Stimulated activated CD4-positive, alpha-beta T cell treated with anti-CD3 and anti-CD28 coated beads, Interleukin-1b, Interleukin-23, amount 100 ng/mL, for 1 hour (primary cell): ENCODE results near the gene RFXANK.
"Not testable (repeated sequence)": the region's sequence is repeated elsewhere in the genome, so short reads cannot be mapped to it uniquely, and the experiment has no call there.

Experiments used
- DNase-seq, 2 donors: peaks; one replicate each; pipeline ENCODE4 v3.0.0-alpha.2; 2020; ENCODE audit warnings: low read depth in 2 of 2

RFXANK gene, protein sequence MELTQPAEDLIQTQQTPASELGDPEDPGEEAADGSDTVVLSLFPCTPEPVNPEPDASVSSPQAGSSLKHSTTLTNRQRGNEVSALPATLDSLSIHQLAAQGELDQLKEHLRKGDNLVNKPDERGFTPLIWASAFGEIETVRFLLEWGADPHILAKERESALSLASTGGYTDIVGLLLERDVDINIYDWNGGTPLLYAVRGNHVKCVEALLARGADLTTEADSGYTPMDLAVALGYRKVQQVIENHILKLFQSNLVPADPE

DNA sequence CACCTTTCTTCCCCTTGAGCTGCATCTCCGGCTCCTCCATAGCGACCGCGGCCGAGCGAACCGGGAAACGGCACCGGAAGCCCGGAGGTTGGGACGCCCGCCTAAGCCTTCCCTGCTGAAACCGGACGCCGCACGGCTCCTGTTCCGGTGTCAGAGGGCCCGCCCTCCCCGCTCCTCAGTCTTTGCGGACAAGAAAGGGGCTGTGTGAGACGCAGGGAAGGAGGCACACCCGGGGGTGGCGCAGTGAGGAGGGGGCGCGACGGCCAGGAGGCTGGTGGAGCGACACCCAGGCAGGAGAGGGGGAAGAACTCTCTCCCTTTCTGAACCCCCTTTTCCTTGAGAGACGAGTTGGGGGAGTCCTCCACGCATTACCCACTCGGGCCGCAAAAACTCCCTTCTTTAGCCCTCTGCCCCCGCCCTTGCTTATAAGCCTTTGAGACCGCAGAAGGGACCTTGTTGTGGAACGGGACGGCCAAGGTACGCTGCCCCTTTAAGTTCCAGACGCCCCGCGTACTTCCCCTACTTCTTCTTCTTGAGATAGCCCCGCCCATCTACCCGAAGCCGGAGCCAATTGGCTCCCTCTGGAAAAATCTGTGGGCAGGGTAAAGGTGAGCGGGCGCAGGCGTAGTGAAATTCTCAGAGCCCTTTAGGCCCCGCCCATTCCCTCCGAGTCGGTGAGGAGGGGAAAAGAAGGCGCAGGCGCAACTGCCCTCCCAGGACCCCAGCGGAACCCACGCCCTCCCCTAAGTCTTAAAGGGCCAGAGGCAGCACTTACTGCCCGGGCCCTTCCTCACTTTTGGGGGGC lies at the start of gene RFXANK, which contains the start of gene BORCS8:
RFXANK (plus strand) TSS at position 181 of the 805 bp plus-strand sequence. CDS start 1,689 bp downstream, outside the sequence.
BORCS8 (minus strand) TSS at position 75 of the 805 bp plus-strand sequence; CDS start at position 40, 35 bp downstream.
- DNase-seq, result peak; percentile 95 to 96

DNA sequence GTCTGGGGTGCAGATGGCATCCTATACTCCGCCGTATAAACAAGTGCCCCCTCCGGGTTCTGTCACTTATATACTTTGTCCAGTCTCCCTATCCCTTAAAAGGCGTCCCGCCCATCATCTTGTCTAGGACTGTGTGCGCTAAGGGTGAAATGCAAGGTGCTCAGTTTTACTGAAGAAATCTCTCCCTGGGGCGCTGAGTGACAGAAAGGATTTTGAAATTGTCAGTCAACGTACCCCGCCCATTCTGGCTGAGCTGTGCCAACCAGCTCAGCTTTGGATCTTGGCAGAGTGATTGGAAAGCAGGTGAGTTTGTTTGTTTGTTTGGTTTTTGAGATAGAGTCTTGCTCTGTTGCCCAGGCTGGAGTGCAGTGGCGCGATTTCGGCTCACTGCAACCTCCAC lies 49.7 kb upstream of the RFXANK start:
- DNase-seq, result no peak

DNA sequence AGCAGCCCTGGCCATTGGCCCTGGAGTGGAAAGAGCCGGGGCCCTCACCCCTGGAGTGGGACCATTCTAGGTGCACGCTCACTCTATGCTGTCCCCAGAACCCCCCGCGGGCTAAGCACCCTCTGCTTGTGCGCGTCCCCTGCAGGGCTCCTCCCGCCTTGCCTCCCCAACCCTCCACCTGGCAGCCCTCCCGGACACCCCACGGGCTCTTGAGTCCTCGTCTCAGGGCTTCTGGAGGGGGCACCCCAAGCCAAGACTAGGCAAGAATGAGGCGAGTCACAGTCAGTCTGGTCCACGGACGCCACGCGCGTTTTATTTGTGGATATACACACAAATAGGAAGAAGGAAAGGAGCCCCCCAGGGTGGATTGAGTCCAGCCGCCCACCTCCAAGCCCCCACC lies 46.8 kb upstream of the RFXANK start:
- no peak for DNase-seq

DNA sequence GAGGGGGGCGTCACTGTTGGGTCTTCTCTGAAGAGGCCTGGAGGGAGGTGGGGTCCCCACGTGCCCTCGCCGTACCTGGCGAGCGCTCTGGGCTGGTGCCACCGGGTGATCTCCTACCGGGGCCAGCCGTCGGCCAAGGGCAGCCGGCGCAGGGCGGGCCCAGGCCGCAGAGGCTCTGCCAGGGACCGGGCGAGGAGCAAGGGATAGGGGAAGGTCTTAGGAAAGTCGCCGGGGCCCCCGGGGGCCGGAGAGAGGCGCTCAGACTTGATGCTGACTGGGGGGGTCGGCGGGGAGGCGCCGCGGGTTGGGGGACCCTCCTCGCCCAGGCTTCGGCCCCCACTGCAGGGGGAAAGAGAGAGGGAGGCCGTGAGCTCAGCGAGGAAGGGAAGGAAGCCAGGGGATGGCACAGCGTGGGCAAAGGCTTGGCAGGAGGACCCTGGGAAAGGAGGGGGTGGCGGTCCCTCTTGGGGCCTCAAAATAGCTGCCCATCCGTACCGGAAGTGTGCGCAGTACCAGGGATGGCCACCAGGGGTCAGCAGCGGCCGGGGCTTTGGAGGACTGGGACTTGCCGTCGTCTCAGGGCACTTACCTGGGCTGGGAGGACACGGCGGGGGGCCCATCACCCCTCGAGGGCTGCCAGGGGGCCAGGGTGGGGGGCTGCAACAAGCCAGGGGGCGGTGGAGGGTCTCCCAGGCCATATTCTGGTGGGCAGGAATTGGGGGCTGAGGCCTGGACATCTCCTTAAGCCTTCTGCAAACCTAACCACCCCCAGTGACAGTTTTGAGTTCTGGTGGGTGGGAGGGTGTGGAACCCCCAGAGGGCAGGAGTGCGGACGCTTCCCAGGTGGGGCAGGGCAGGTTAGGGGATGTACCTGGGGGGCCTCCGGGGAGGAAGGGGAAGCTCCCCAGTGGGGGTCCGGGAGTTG lies 46.1 kb upstream of the RFXANK start:
- peak; percentile 77 to 92 for DNase-seq

DNA sequence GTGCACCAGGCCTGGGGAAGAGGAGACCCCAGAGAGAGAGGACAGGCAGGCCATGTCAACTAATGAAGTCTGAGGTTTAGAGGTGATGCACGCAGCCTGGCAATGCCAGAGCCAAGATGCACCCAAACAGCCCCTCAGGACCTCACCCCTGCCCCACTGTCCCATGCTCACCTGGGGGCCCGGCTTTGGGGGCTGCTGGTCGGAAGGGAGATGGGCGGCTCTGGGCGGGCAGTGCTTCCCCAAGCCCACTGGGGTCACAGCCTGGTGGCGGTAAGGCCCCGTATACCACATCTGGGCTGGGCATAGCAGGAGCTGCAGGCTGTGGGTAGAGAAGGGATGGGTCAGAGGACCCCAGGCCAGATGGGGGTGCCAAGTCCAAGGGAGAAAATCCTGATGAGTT lies 45.2 kb upstream of the RFXANK start:
- DNase-seq, result no peak

DNA sequence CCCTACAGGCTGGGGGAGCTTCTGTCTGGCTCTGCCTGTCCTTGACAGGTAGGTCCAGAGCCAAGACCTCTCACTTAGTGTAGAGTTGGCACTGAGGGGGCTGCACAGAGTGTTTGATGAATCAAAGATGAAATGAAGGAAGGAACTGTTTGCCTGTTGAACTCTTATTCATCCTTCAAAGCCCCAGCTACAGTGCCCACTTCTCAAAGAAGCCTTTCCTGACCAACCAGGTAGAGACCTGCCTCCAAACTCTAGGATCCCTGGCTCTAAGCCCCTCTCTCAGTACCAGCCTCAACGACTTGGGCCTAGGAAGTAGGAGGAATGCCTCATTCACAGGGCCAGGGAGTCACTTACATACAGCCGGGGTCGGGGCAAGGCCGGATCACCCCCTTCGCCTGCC lies 44.7 kb upstream of the RFXANK start:
- DNase-seq, result no peak

DNA sequence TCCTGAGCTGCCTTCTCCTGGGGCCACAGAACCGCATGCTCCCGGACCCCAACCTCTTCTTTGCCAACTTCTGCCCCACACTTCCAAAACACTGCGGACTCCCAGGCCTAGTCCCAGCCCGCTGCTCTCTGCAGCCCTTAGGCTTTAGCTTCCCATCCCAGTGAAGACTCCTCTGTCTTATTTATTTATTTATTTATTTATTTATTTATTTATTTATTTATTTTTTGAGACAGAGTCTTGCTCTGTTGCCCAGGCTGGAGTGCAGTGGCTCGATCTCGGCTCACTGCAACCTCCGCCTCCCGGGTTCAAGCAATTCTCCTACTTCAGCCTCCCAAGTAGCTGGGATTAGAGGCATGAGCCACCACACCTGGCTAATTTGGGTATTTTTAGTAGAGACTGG lies 43.6 kb upstream of the RFXANK start:
- DNase-seq, result not testable (repeated sequence)

DNA sequence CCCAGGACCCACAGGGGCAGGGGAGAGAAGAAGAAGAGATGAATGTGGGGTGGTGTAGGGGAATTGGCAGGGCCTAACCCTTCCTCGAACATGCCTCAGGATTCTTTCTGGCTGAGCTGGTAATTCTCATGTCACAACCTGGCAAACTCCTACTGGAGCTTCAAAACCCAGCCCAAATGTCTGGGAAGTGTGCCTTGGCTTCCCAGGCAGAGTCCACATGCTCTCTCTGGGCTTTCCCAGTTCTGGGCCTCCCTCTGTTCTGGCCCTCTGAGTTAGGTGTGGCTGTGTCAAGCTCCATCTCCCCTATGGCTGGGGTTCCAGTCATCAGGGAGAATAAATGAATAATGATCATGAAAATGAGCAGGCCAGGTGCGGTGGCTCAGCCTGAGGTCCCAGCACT lies 42.6 kb upstream of the RFXANK start:
- DNase-seq, result no peak

DNA sequence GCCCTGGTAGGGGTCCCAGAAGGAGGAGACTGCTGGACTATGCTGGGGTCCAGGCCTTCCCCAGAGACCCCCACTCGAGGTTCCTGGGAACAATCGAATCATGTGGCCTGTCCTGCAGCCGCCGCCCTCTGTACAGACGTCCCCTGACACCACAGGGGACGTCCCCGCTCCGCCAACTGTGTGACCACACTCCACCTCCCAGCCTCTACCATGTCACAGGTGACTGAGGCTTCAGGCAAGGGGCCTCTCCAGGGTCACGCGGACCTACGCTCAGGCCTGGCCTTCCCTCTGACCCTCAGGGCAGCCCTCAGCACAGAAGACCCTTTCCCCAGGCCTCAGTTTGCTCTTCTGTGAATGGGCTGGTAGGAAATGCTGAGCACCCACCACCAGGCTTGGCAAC lies 40.6 kb upstream of the RFXANK start:
- no peak for DNase-seq

DNA sequence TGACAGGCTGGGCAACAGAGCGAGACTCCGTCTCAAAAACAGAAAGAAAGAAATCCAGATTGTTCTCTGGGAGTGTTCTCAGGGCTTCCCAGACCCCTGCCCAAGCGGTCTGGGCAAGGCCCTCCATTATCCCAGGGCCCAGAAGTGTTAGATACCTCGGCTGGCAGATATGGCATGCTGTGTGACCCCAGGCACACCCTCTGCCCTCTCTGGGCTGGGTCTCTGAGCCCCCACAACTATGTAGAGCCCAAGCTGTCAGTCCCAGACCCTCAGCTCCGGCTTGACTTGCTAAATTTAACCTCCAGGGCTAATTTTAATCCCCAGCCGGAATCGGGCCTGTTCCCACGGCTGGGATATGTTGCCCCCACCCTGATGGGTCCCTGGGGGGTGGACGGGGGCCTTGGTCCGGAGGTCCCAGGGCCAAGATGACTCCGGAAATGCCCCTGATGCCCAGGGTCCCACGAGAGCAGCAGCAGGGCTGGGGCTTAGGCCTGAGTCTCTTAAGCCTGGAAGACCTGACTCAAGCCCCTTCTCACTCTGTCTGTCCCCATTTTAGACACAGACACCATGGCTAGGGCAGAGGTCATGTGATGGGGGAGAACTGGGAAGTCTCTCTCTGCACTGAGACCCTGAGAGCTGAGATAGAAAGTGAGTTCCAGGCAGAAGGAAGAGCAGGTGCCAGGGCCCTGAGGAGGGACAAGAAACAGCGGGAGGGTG lies 39.2 kb upstream of the RFXANK start:
- no peak for DNase-seq

DNA sequence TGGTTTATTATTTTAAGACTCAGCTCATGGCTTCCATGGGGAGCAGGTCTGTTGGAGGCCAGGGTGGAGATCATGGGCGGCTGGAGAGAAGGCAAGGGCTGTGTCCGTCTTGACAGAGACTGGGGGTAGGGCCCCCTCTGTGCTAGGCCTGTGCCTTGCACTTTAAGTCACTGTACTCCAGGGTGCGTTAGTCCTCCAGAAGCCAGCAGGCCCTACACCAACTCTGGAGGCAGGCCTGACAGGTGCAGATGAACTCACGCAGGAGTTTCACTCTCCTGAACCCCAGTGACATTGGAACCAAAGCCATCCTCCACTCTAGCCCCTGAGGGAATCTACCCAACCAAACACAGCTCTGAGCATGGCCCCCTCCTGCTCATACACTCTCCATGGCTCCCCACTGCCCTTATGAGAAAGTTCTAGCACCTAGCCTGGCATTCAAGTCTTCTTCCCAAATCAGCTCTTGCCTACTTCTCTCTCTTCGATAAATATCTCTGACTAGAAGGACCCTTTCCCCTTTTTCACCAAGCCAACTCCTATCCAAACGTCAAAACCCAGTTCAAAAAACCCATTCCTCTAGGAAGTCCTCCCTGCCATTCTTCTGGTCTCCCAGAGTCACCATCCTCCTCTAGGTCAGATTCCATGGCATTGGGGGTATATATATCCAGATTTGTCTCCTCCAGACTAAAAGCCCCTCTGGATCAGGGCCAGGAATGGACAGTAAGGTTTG lies 37.1 kb upstream of the RFXANK start:
- DNase-seq, result no peak

DNA sequence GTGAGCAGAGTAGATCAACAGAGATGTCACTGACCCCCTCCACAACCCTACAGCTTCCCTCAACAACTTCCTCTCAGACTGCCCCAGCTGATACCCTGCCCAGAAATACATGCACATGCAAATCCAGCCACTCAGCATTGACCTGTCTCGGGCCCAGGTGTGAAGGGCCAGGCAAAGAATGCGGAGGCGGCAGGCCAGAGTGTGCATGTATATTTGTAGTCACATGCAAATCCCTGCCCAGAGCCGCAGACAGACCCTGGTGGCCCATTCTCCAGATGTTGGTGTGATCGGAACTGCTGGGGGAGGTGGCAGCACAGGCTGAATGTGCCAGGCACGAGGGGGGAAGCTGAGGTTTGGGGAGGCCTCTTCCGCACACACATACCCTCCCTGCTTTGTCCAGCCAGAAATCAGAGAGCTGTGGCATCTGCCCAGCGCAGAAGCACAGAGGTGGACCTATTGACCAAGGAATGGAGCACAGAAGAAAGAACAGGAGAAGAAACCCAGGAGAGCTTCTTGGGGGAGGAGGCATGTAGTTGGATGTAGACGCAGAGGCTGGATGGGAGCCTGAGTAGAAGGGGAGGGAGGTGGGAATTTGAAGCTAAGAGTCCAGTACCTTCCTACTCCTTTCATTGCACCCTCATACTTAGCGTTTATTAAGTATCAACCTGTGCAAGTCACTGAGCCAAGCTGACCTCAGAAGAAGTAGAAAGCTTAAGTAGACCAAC lies 36.4 kb upstream of the RFXANK start:
- DNase-seq, result no peak

DNA sequence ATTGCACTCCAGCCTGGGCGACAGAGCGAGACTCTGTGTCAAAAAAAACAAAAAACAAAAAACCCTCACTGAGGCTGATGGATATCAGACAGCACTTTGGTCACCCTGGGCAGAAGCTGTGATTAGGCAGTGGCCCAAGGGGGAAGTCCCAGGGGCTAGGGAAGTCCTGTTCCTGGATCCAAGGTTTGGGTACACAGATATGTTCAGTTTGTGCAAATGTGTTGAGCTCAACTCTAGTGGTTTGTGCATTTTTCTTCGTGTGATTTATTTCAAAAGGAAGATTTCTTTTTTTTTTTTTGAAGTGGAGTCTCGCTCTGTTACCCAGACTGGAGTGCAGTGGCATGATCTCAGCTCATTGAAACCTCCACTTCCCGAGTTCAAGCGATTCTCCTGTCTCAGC lies 34.2 kb upstream of the RFXANK start:
- DNase-seq, result no peak

DNA sequence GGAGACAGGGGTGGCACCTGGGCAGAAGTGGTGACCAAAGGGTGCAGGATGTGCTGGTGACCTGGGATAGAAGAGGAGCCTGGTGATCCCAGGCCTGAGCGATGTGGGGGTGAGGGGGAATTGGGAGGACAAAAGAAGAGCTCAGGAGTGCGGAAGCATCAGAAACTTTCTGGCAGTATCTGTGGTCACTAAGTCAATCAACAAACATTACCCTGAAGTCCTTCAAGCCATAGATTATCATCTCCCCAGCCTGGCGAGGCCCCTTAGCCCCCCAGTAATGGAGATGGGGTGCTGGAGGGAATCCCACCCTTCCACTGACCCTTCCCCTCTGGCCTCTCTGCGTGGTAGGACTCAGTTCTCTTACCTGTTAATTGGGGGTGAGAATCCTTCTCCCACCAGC lies 32.5 kb upstream of the RFXANK start:
- DNase-seq, result no peak

DNA sequence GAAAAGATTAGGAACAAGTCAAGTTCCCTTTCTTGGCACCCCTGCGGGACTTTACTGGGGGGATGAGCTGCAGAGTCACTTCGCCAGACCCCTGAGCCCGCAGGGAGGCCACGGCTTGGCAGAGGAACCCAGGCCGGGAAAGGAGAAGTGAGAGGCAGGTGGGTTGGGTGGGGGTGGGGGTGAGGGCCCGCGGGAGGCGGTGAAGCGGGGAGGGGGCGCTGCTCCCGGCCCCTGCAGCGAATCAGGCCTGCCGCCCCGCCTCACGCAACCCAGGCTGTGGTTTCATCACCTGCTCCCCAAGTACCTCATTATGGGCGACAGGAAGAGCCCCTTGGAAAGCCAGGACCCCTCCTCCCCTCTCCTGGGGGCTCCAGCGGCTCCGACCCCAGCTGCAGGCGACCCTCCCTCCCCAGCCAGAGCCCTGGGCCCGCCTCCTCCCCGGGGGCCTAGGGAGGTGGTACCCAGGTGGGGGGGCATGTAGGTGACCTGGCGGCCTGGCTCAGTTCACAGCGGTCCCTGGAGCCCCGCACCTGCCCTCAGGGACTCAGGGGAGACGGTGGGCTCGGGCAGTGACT lies 31.5 kb upstream of the RFXANK start:
- DNase-seq, result no peak

DNA sequence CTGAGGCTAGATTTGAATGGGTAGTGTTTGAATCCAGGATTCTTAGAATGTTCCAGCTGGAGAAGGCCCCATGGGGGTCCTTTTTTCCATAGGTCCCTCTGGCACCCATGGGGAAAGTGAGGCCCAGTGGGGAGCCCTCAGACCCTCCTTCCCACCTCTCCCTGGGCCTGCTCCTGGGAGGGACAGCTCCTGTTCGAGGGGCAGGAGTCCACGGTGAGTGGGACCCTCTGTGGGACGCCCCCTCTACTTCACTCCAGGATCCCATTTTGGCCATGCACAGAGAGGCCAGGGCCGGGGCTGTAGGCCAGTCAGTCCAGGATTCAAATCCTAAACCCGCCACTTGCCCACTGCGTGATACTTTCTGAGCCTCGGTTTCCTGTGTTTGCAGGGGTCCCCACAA lies 29.6 kb upstream of the RFXANK start:
- no peak for DNase-seq

DNA sequence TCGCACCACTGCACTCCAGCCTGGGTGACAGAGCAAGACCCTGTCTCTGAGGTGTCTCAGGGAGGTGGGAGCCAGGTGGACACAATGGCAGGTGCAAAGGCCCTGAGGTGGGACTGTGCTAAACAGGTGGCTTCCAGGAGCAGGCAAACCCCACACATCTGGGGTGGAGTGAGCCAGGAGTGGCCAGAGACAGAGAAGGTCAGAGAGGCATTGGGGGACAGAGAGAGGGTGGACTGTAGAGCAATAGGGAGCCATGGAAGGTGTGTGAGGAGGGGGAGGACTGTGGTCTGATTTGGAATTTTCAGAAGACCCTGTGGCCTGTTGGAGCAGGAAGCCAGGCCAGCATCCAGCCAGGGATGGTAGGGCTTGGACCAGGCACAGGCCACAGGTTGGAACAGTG lies 26.7 kb upstream of the RFXANK start:
- no peak for DNase-seq

DNA sequence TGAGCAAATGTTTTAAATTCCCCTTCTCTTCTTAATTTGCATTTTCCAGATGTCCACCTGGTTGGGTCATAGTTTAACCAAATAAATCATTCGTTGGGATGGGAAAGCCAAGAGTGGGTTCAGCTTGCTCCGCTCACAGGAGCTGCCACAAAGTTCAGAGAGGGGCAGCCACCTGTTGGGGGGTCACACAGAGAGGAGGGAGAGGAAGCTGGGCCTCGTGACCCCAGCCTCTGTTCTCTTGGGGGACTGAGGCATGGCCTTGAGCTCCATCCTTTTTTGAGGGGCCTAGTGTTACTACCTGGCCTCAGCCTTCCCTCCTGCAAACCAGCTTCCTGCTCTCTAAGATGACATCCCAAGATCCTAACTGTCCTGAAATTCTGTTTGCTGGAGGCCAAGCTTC lies 24.4 kb upstream of the RFXANK start:
- DNase-seq, result no peak

DNA sequence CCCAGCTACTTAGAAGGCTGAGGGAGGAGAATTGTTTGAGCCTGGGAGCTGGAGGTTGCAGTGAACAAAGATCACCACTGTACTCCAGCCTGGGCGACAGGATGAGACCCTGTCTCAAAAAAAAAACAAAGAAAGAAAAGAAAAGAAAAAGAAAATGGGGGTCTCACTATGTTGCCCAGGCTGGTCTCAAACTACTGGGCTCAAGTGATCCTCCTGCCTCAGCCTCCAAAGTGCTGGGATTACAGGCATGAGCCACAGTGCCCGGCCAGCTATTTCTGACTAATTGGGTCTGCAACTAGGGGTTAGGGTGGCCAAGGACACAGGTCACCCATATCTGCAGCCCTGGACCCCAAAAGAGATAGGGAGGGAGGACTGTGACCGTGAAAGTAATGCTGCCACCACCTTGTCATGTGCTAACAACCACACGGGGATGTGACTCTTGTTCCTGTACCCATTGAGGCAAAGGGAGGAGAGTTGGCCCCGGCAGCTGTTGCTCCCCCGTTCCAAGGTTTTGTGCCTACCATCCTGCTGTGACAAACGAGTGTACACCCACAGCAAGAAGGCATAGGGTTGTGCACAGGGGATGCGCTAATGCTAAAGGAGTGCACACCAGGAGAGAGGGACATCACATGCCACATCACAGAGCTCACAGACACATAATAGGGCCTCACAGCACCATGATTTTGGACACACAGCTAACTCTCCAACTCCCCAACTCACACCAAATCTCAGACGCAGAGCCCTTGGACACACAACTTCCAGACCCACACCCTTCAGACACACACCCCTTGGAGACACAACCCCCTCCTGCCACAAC lies 22.6 kb upstream of the RFXANK start:
- no peak for DNase-seq
